HEK293 (cell line): ENCODE data around the gene CHI3L2.

Experiments used
- CTCF ChIA-PET: fragments of 350-600 bp; formaldehyde crosslinking; extraction: SDS; loops from one replicate; lab custom pipeline; 2021; ENCODE audit warnings: antibody characterized with exemption; lab: Yijun Ruan, JAX
- POLR2A ChIA-PET: fragments of 300-600 bp; formaldehyde crosslinking; extraction: SDS; loops from one replicate; lab custom pipeline; 2020; ENCODE audit warnings: antibody characterized with exemption, inconsistent platforms; lab: Yijun Ruan, JAX
- H3K27ac ChIP-seq: fragments of 200-500 bp; sonication (Bioruptor generic); 2 replicates; pipeline ENCODE4 v1.5.1; 2014; ENCODE audit warnings: low read depth, low read length, control low read depth, inconsistent platforms; ENCODE audit errors: extremely low read depth
- H3K36me3 ChIP-seq, 2 experiments: fragments of 200-500 bp in 1 of 2; sonication (Bioruptor generic) in 1 of 2; 1 replicate in 1 of 2; 2 replicates in 1 of 2; pipeline ENCODE4 v1.5.1; 2014 to 2017; ENCODE audit warnings: inconsistent platforms in 2 of 2, low read length in 2 of 2; ENCODE audit not compliant: control insufficient read depth in 2 of 2, insufficient read depth in 1 of 2
- H3K4me1 ChIP-seq: fragments of 200-500 bp; sonication (Bioruptor generic); 2 replicates; pipeline ENCODE4 v1.5.1; 2014; ENCODE audit warnings: mild to moderate bottlenecking, low read length, inconsistent platforms; ENCODE audit not compliant: control insufficient read depth, insufficient read depth
- H3K4me3 ChIP-seq: 2 replicates; pipeline ENCODE4 v1.5.1; 2011; ENCODE audit warnings: low read depth, mild to moderate bottlenecking, control low read depth, low read length, moderate library complexity
- H3K9me3 ChIP-seq: fragments of 200-500 bp; sonication (Bioruptor generic); 2 replicates; pipeline ENCODE4 v1.5.1; 2014; ENCODE audit warnings: low read depth, low read length, inconsistent platforms; ENCODE audit not compliant: control insufficient read depth, insufficient read depth
- BCL11A ChIP-seq: fragments of 450-650 bp; formaldehyde crosslinking; IDR thresholded peaks from 2 replicates; pipeline ENCODE4 v1.5.1; 2016; ENCODE audit warnings: low read depth, missing biosample characterization, missing genetic modification characterization
- GLIS1 ChIP-seq: fragments of 450-650 bp; formaldehyde crosslinking; IDR thresholded peaks from 2 replicates; pipeline ENCODE4 v1.5.1; 2016; ENCODE audit warnings: missing biosample characterization, missing genetic modification characterization
- PRDM2 ChIP-seq: fragments of 450-650 bp; formaldehyde crosslinking; IDR thresholded peaks from 2 replicates; pipeline ENCODE4 v1.5.1; 2016; ENCODE audit warnings: missing biosample characterization, missing genetic modification characterization, borderline replicate concordance
- SCRT2 ChIP-seq: fragments of 450-650 bp; formaldehyde crosslinking; IDR thresholded peaks from 2 replicates; pipeline ENCODE4 v1.5.1; 2016; ENCODE audit warnings: missing biosample characterization, missing genetic modification characterization
- SETDB1 ChIP-seq: IDR thresholded peaks from one replicate; pipeline ENCODE4 v1.6.1; 2017; ENCODE audit warnings: mild to moderate bottlenecking, low read length, moderate library complexity, mixed read lengths; ENCODE audit not compliant: insufficient read length
- ZEB2 ChIP-seq: fragments of 450-650 bp; formaldehyde crosslinking; IDR thresholded peaks from 2 replicates; pipeline ENCODE4 v1.5.1; 2016; ENCODE audit warnings: missing biosample characterization, missing genetic modification characterization
- ZNF146 ChIP-seq: fragments of 450-650 bp; formaldehyde crosslinking; IDR thresholded peaks from 2 replicates; pipeline ENCODE4 v1.5.1; 2016; ENCODE audit warnings: missing biosample characterization, missing genetic modification characterization
- ZNF2 ChIP-seq: fragments of 450-650 bp; formaldehyde crosslinking; IDR thresholded peaks from 2 replicates; pipeline ENCODE4 v1.5.1; 2016; ENCODE audit warnings: missing biosample characterization, missing genetic modification characterization
- ZNF202 ChIP-seq: fragments of 450-650 bp; formaldehyde crosslinking; IDR thresholded peaks from 2 replicates; pipeline ENCODE4 v1.5.1; 2016; ENCODE audit warnings: missing biosample characterization, missing genetic modification characterization, borderline replicate concordance
- ZNF239 ChIP-seq: fragments of 450-650 bp; formaldehyde crosslinking; IDR thresholded peaks from 2 replicates; pipeline ENCODE4 v1.5.1; 2016; ENCODE audit warnings: missing biosample characterization, missing genetic modification characterization
- ZNF510 ChIP-seq: fragments of 450-650 bp; formaldehyde crosslinking; IDR thresholded peaks from 2 replicates; pipeline ENCODE4 v1.5.1; 2018; ENCODE audit warnings: mild to moderate bottlenecking, missing genetic modification characterization, missing biosample characterization; ENCODE audit not compliant: insufficient replicate concordance
- ZNF548 ChIP-seq: fragments of 450-650 bp; formaldehyde crosslinking; IDR thresholded peaks from 2 replicates; pipeline ENCODE4 v1.5.1; 2016; ENCODE audit warnings: missing biosample characterization, missing genetic modification characterization
- ZNF701 ChIP-seq: fragments of 450-650 bp; formaldehyde crosslinking; IDR thresholded peaks from 2 replicates; pipeline ENCODE4 v1.5.1; 2016; ENCODE audit warnings: missing biosample characterization, missing genetic modification characterization
- ZNF768 ChIP-seq: fragments of 450-650 bp; formaldehyde crosslinking; IDR thresholded peaks from 2 replicates; pipeline ENCODE4 v1.5.1; 2018; ENCODE audit warnings: missing biosample characterization, mild to moderate bottlenecking, missing genetic modification characterization

Gene CHI3L2

GRCh38 chr1:111203681-111204200 is 23.8 kb upstream of the CHI3L2 start:
- H3K36me3 ChIP-seq: no peaks in the 10 kb centered on the region
- H3K27ac ChIP-seq: no peak overlapping the region
- TF ChIP-seq ZNF2 (no peak), GLIS1 (tag by site-specific recombination) (no peak), ZNF202 (tag by site-specific recombination) (no peak), BCL11A (no peak)
- POLR2A ChIA-PET: no interaction called here
- H3K9me3 ChIP-seq: no peaks in the 10 kb centered on the region
- no peak overlapping the region for H3K4me3 ChIP-seq
- no peaks in the 10 kb centered on the region for H3K4me1 ChIP-seq
- CTCF ChIA-PET: no interaction called here

GRCh38 chr1:111204201-111204982 is 23.1 kb upstream of the CHI3L2 start:
- ChIA-PET POLR2A (no interaction called here), CTCF (no interaction called here)
- Histone ChIP-seq H3K36me3 (no peaks in the 10 kb centered on the region), H3K9me3 (no peaks in the 10 kb centered on the region)
- peak; percentile 39; the same call in 1 of the 2 replicates for TF ChIP-seq SCRT2 (tag by site-specific recombination)
- no peak for TF ChIP-seq ZNF510 (tag by site-specific recombination)
- TF ChIP-seq ZNF146 (tag by site-specific recombination): no peak
- TF ChIP-seq, all 188 proteins: peak for 1
- no peak overlapping the region for H3K4me3 ChIP-seq
- no peak overlapping the region for H3K27ac ChIP-seq
- H3K4me1 ChIP-seq: no peaks in the 10 kb centered on the region

- ChIA-PET POLR2A (no interaction called here), CTCF (no interaction called here)
- Histone ChIP-seq H3K9me3 (no peaks in the 10 kb centered on the region), H3K36me3 (no peaks in the 10 kb centered on the region), H3K4me1 (no peaks in the 10 kb centered on the region), H3K27ac (no peak overlapping the region), H3K4me3 (no peak overlapping the region)
- TF ChIP-seq ZNF768 (tag by site-specific recombination) (no peak), PRDM2 (tag by site-specific recombination) (no peak)
Measured at GRCh38 chr1:111204983-111205713, 22.4 kb upstream of the CHI3L2 start.

GRCh38 chr1:111205714-111206050 is 21.8 kb upstream of the CHI3L2 start:
- H3K4me3 ChIP-seq: no peak overlapping the region
- no peaks in the 10 kb centered on the region for H3K36me3 ChIP-seq
- no peaks in the 10 kb centered on the region for H3K9me3 ChIP-seq
- H3K27ac ChIP-seq: no peak overlapping the region
- ChIA-PET CTCF (interaction anchor here (0.6 kb wide), 1 partner anchor 18 kb away, joined by 3 read pairs; no protein-coding TSS in a partner anchor), POLR2A (no interaction called here)
- H3K4me1 ChIP-seq: no peaks in the 10 kb centered on the region
- no peak for TF ChIP-seq BCL11A
- no peak for TF ChIP-seq ZNF239
- TF ChIP-seq PRDM2 (tag by site-specific recombination): no peak
- no peak for TF ChIP-seq ZEB2 (tag by site-specific recombination)
- TF ChIP-seq ZNF701 (tag by site-specific recombination): no peak
- no peak for TF ChIP-seq ZNF548 (tag by site-specific recombination)
- TF ChIP-seq SETDB1: no peak
